ENCODE results near the gene BABAM2. TPM values are rescaled to one million over a fixed set of nuclear protein-coding genes. Genes with fewer than 3 reads are reported as not detected.

BABAM2 gene
- total and polyA plus RNA-seq, 4 donors: 9.9 to 17.0 (median 13.9) TPM

- H3K9me3 ChIP-seq (ENCODE audit: control insufficient read depth in 4 of 4, low read length in 3 of 4): no peaks in the 10 kb centered on the region
- no peak overlapping the region for H3K27ac ChIP-seq (ENCODE audit: low read depth in 1 of 2, low read length in 2 of 2)
- no peak overlapping the region for H3K9ac ChIP-seq (ENCODE audit: low read depth in 1 of 2, low read length in 2 of 2)
- WGBS: 79% methylated on average over 6 of the region's 6 CpGs
- TF ChIP-seq JUND (IDR thresholded peaks at IDR 0.05): no peak
- no peak for TF ChIP-seq REST (IDR thresholded peaks at IDR 0.05)
- no peak for TF ChIP-seq FOXA2 (IDR thresholded peaks at IDR 0.05)
- TF ChIP-seq, protein P1, sequence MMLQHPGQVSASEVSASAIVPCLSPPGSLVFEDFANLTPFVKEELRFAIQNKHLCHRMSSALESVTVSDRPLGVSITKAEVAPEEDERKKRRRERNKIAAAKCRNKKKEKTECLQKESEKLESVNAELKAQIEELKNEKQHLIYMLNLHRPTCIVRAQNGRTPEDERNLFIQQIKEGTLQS (IDR thresholded peaks at IDR 0.05): no peak
- no peak for TF ChIP-seq EGR1 (IDR thresholded peaks at IDR 0.05; ENCODE audit: low read depth in 2 of 2)
- no peak for TF ChIP-seq RXRA (IDR thresholded peaks at IDR 0.05)
- TF ChIP-seq, protein P2, sequence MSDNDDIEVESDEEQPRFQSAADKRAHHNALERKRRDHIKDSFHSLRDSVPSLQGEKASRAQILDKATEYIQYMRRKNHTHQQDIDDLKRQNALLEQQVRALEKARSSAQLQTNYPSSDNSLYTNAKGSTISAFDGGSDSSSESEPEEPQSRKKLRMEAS (IDR thresholded peaks at IDR 0.05): no peak
- no peak for TF ChIP-seq TAF1 (conservative IDR thresholded peaks at IDR 0.05)
- TF ChIP-seq NR2F2 (IDR thresholded peaks at IDR 0.05): no peak
- TF ChIP-seq RAD21 (IDR thresholded peaks at IDR 0.05): no peak
- TF ChIP-seq, protein P3, sequence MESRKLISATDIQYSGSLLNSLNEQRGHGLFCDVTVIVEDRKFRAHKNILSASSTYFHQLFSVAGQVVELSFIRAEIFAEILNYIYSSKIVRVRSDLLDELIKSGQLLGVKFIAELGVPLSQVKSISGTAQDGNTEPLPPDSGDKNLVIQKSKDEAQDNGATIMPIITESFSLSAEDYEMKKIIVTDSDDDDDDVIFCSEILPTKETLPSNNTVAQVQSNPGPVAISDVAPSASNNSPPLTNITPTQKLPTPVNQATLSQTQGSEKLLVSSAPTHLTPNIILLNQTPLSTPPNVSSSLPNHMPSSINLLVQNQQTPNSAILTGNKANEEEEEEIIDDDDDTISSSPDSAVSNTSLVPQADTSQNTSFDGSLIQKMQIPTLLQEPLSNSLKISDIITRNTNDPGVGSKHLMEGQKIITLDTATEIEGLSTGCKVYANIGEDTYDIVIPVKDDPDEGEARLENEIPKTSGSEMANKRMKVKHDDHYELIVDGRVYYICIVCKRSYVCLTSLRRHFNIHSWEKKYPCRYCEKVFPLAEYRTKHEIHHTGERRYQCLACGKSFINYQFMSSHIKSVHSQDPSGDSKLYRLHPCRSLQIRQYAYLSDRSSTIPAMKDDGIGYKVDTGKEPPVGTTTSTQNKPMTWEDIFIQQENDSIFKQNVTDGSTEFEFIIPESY (IDR thresholded peaks at IDR 0.05): no peak
- TF ChIP-seq GABPA (IDR thresholded peaks at IDR 0.05 in 1 of 2, conservative IDR thresholded peaks at IDR 0.05 in 1 of 2): no peak
- TF ChIP-seq FOXA1 (IDR thresholded peaks at IDR 0.05): no peak
- no peak for TF ChIP-seq CTCF (IDR thresholded peaks at IDR 0.05; ENCODE audit: low read depth, low read length, missing input control)
- no peak for TF ChIP-seq HNF4A (conservative IDR thresholded peaks at IDR 0.05)
- no peak for TF ChIP-seq SP1 (IDR thresholded peaks at IDR 0.05)
- H3K27me3 ChIP-seq (ENCODE audit: control insufficient read depth in 4 of 4, insufficient read depth in 4 of 4, low read length in 3 of 4): no peaks in the 10 kb centered on the region
- H3K4me3 ChIP-seq (ENCODE audit: low read depth in 1 of 3, low read length in 3 of 3): no peak overlapping the region
- H3K4me1 ChIP-seq (ENCODE audit: control insufficient read depth in 4 of 4, insufficient read depth in 4 of 4, low read length in 3 of 4): no peaks in the 10 kb centered on the region
- no peak for DNase-seq (ENCODE audit: low spot score)
- no peaks in the 10 kb centered on the region for H3K36me3 ChIP-seq (ENCODE audit: control insufficient read depth in 4 of 4, insufficient read depth in 3 of 4, low read depth in 1 of 4, low read length in 3 of 4)
Measured at GRCh38 chr2:27921880-27922547, 31.5 kb downstream of the BABAM2 start.

Data from liver (tissue), 9 donors.